ENCODE data around the gene LDLRAD4.
"Not testable (repeated sequence)": the region's sequence is repeated elsewhere in the genome, so short reads cannot be mapped to it uniquely, and the experiment has no call there.

Gene LDLRAD4

GRCh38 chr18:13454363-13455150 is 236.0 kb downstream of the LDLRAD4 start:
- no peak for DNase-seq

GRCh38 chr18:13455471-13455870 is 236.9 kb downstream of the LDLRAD4 start:
- no peak for DNase-seq

DNA sequence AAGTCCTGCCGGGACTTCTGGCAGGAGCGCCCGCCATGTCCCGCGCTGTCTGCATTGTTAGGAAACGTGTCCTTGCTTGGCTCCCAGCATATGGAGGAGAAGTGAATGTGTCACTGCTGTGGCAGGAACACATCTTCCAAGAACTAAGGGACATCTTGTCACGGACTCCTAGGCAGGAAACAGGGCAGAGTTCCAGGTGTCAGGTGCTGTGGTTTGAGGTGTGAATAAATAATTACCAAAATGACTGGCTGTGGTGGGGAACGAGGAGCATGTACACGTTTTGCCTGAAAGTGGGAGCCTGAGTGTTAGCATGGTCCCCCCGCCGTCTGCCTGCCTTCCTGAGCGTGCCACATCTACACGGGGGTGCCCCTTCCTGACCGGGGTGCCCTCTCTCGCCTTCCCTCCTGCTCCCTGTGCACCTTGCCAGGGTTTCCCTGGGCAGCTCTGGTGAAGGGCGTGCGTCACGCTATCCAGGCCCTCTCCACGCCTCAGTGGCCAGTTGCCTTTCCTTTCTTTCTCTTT is 237.5 kb downstream of the LDLRAD4 start:
- DNase-seq: no peak

- DNase-seq: no peak
Observed at GRCh38 chr18:13456736-13457271, 238.2 kb downstream of the LDLRAD4 start.

- DNase-seq: peak; percentile 47
Observed at GRCh38 chr18:13457327-13457726, 238.8 kb downstream of the LDLRAD4 start.

DNA sequence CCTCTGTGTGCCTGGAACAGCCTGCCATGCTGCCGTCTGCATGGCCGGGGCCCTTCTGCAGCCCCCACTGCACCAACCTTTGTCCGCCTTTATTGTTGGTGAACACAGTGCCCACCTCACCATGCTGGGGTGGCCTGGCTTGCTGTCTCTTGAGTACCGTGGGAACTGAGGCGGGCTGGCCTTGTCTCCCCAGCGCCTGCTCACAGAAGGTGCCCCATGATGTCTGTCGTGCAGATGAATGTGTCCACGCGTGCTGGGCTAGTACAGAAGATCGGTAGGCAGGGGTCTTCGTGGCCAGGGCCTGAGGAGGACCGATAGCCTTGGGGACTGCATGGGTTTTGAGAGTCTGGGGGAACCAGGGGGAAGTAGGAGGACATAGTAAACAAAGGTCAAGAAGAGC is 242.4 kb downstream of the LDLRAD4 start:
- no peak for DNase-seq

GRCh38 chr18:13461469-13461868 is 242.9 kb downstream of the LDLRAD4 start:
- no peak for DNase-seq

DNA sequence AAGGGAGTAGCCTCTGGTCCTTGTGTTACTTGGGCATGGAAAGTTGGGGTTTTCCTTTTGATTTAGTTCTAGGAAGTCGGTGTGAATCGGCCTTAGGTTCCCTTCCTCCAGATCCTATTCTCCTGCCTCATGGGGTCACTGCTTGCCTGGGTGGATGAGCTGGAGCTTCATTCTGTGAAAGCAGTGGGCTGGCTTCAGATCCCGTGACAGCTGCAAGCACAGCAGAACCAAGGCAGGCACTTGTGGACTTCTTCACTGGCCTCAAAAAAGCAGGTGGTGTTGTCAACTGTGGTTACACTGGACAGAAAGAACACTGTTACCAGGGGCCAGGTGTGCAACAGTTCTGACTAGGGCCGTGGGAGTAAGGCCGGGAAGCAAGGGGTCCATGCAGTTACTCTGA is 243.4 kb downstream of the LDLRAD4 start:
- DNase-seq: no peak

- DNase-seq: no peak
Observed at GRCh38 chr18:13462686-13463085, 244.1 kb downstream of the LDLRAD4 start.

GRCh38 chr18:13463526-13464210 is 245.1 kb downstream of the LDLRAD4 start:
- no peak for DNase-seq

DNA sequence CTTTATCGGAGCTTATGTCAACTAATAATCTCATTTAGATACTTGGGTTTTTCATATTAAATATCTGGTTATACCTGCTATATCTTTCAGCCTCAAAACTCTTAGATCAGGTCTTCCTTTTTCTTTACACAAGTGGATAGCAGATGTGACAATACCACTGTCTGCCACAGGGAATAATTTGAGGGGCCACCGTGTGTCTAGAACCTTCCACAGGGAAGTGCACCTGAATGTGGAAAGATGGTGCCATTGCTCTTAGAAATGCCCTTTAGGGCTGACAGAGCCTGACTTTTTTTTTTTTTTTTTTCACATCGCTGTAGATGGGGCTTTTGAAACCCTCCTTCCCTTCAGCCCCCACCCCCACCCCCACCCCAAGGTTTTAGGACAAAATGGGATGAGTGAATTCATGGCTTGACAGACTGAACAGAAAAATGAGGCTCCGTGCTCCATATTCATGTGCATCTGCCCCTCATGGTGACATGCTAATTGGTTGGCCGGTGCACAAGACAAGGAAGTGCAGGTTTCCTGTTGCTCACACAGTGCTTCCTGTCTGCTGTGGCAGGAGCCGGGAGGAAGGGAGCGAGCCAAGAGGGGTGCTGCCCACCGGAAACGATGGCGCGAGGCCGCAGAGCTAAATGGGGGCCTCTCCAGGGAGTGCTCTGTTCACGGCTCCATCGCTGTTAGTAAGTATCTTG is 246.0 kb downstream of the LDLRAD4 start:
- DNase-seq: peak; percentile 95

DNA sequence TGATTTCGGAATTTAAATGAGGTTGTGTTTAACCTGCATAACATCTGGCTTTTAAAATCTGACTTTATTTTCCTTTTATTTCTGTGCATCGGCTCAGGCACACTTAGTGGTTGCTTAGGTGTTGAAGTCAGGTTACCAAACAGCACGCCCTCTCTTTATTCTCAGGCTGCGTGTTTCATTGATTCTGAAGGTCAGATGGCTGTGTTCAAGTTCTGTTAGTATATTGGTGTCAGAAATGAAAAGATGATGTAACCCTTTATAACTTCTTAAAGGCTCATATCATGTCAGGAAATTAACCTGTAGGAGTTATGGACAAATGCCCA is 246.5 kb downstream of the LDLRAD4 start:
- DNase-seq: no peak

GRCh38 chr18:13465476-13465875 is 246.9 kb downstream of the LDLRAD4 start:
- DNase-seq: peak; percentile 40

DNA sequence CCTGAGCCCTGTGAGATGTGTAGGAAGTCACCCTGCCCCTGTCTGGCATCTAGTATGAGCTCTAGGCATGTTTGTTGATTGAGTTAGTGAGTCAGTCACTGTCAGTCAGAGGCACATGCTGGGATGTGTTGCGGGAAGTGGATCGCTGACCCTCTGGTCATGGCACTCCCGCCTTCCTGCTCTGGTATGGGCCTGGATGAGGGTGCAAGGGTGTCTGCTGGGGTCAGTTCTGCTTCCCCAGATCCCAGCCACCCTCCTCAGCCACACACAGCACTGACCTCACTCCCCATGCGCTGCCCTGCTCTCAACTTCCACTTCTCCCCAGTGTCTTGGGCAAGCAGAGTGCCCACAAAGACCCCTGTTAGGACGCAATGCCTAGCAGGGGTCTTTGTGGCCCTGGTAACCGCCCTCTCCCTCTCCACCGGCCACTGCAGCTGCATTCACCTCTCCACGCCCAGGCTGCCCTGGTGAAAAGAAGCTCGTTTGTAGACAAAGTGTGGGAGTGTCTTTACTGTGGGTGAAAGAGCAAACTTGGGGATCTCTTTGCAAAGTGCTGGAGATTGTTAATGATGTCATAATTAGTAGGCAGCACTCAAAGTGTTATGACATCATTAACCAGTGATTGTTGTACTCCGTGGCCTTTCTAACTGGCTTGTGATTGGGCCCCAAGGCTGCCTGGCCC is 252.1 kb downstream of the LDLRAD4 start:
- no peak for DNase-seq

- no peak for DNase-seq
Observed at GRCh38 chr18:13471198-13471845, 252.8 kb downstream of the LDLRAD4 start.

- DNase-seq: no peak
Observed at GRCh38 chr18:13471971-13472628, 253.5 kb downstream of the LDLRAD4 start.

DNA sequence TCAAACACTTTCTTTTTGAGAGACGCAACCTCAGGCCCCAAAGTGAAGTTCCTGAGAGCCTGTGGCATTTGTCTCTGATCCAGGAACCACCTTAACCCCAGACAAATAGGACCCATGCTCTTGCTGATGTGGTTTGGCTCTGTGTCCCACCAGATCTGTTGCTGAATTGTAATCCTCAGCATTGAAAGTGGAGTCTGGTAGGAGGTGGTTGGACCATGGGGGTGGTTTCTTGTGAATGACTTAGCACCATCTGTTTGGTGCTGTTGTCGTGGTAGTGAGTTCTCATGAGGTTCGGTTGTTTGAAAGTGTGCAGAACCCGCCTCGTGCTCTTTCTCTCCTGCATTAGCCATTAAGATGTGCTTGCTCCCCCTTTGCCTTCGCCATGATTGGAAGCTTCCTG is 255.2 kb downstream of the LDLRAD4 start:
- DNase-seq: no peak

- DNase-seq: no peak
Observed at GRCh38 chr18:13474336-13474735, 255.8 kb downstream of the LDLRAD4 start.

GRCh38 chr18:13474907-13475545 is 256.5 kb downstream of the LDLRAD4 start:
- no peak for DNase-seq

DNA sequence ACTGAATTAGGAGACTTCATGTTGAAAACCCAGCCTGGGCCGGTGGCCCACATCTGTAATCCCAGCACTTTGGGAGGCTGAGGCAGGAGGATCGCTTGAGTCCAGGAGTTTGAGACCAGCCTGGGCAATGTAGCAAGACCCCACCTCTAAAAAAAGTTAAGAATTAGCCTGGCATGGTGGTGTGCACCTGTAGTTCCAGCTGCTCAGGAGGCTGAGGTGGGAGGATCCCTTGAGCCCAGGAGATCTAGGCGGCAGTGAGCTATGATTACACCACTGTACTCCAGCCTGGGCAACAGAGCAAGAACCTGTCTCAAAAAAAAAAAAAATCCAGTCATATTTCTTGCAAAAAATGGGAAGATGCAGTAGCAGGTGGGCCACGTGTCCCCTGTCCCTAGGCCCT is 257.8 kb downstream of the LDLRAD4 start:
- DNase-seq: not testable (repeated sequence)

- DNase-seq: no peak
Observed at GRCh38 chr18:13477147-13477683, 258.7 kb downstream of the LDLRAD4 start.

All from GDM1 (cell line).